HG03460 (cell line): Measurements from ENCODE around the gene NDST1.

Experiments used
- ATAC-seq: cut with Tn5 transposase; IDR thresholded peaks from one replicate; pipeline ENCODE4 v1.9.1; 2021; ENCODE audit not compliant: unreplicated experiment

Gene NDST1

GRCh38 chr5:150561571-150562275, 53.8 kb downstream of the NDST1 start:
- no peak for ATAC-seq

GRCh38 chr5:150562832-150563231, 54.9 kb downstream of the NDST1 start:
- ATAC-seq = no peak

GRCh38 chr5:150565868-150566267, 57.9 kb downstream of the NDST1 start:
- ATAC-seq = no peak

GRCh38 chr5:150567031-150567717, 59.2 kb downstream of the NDST1 start:
- ATAC-seq = no peak

DNA sequence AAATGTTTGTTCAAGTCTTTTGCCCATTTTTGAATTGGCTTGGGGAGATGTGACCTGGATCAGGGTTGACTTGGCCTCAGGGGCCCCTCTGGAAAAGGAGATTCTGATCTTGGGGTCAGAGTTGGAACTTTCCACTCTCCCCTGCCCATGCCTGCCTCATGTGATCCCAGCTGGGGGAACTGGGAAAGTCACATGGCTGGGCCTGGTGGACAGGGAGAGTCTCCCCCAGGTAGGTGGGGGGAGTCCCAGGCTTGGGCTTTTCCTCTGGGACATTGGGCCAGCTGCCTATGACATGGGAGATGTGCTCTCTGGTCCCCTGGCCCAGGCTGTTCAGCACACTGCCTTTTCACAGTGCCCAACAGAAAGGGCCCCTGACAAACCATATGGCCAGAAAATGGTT, 60.7 kb downstream of the NDST1 start:
- no peak for ATAC-seq

DNA sequence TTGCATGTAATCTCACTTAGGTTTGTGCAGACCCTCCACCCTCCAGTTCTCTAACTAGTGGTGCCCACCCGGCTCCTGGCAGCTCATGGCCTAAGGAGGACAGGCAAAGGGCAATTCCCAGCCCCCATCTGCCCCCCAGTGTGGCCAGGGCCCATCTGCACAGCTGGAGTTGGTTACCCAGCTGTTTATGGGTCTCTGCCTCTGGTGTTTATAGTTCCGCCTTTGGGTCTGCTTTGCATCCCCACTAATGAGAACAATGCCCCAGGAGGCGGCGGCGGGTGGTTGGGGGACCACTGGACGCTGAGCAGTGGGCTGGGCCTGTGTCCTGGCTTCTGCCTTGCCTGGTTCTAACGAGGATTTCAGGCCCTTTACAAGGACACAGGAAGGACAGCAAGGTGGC, 62.4 kb downstream of the NDST1 start:
- no peak for ATAC-seq

DNA sequence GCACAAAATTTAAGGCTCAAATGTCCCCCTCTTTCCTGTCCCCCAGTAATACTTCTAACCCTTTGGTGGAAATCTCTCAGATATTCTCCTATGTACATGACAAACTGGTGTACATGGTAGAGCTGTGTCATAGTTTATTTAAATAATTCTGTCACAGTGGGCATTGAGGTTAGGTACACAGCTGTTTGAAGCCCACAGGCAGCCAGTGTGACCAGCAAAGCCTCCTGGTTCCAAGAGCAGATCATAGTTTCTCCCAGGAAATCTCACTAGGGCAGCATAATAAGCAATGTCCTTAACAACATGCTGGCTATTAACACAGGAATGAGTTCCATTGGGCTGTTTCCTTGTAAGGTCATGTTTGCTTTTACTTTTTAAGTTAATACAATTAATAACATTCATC, 63.9 kb downstream of the NDST1 start:
- ATAC-seq = no peak

DNA sequence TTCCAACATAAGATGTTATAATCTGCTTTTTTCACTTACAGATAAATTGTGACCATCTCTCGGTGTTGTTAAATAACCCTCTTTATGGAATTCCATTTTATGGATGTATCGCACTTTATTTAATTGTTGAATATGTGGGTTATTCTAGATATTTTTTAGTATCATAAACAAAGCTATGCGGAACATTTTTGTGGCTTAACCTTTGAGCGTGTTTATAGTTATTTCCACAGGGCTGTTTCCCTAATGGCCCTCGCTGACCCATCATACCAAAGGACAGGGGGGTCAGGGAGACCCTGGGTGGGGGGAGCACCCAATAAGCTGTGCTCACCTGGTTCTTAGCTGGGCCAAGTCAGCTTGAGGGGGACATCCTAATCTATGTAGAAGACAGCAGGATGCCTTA, 65.3 kb downstream of the NDST1 start:
- no peak for ATAC-seq

- ATAC-seq = no peak
These were observed 66.2 kb downstream of the NDST1 start for GRCh38 chr5:150573867-150574817.

GRCh38 chr5:150574818-150575547, 67.1 kb downstream of the NDST1 start:
- no peak for ATAC-seq

DNA sequence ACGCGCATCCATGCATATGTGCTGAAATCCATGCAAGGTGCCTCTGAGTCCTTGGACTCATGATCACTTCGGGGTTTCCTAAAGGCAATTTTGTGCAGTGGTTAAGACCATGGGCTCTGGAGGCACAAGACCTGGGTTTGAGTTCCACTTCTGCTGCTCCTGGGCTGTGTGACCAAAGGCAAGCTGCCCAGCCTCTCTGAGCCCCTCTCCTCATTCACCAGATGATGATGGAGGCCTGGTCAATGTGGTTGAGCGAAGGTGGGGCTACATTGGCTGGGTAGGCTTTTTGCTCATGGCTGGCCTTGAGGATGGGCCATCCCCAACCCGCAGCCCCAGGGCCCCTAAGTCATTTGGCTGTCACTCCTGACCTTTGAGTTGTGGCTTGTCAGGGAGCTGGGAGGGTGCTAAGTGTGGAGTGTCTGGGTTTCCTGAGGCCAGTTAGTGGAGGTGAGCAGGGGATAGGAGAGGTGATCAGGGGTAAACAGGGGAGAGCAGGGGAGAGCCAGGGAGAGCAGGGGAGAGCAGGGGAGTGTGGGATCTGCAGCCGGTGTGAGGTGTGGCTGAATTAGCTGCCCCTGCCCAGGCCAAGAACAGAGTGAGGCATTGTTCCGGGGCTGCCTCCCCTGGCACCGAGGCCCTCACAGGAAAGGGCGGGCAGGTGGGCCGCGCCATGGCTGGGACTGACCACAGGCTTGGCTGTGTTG, 68.0 kb downstream of the NDST1 start:
- no peak for ATAC-seq

GRCh38 chr5:150576449-150576949, 68.6 kb downstream of the NDST1 start:
- ATAC-seq = no peak

GRCh38 chr5:150577378-150578139, 69.6 kb downstream of the NDST1 start:
- no peak for ATAC-seq

- no peak for ATAC-seq
These were observed 71.0 kb downstream of the NDST1 start for GRCh38 chr5:150578781-150579461.

DNA sequence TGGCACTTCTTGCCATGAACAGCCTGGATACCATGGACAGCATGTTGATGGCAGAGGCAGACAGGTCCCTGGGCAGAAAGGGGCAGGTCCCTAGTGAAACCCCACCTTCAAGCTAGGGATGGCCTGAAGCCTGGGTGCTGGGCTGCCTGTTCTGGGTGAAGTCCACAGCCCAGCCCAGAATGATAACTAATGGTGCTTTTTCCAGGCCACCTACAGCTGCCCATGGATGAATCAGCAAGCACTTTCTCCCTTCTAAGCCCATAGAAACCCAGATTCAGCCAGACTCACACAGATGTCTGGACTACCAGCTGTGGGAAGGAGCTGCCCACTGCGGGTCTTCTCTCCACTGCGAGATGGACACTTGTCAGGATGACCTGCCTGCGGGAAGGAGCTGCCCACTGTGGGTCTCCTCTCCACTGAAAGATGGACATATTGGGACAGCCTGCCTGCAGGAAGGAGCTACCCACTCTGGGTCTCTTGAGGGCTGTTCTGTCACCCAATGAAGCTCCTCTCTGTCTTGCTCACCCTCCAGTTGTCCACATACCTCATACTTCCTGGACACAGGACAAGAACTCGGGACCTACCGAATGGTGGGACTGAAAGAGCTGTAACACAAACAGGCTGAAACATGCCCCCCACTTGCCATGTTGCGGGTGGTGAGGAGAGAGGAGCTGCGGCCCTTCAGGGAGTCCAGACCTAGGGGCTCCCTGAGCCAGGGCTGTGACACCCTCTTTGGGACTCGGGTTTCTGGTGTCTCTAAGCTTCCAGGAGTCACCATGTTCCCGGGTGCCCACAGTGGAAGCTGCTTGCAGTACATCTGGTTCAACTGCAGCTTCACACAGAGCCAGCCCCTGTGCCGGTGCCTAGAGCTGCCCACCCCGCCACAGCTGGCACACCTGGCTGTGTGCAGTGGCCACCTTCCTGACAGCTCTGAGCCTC, 71.8 kb downstream of the NDST1 start:
- no peak for ATAC-seq

GRCh38 chr5:150580917-150581316, 73.0 kb downstream of the NDST1 start:
- ATAC-seq = no peak

DNA sequence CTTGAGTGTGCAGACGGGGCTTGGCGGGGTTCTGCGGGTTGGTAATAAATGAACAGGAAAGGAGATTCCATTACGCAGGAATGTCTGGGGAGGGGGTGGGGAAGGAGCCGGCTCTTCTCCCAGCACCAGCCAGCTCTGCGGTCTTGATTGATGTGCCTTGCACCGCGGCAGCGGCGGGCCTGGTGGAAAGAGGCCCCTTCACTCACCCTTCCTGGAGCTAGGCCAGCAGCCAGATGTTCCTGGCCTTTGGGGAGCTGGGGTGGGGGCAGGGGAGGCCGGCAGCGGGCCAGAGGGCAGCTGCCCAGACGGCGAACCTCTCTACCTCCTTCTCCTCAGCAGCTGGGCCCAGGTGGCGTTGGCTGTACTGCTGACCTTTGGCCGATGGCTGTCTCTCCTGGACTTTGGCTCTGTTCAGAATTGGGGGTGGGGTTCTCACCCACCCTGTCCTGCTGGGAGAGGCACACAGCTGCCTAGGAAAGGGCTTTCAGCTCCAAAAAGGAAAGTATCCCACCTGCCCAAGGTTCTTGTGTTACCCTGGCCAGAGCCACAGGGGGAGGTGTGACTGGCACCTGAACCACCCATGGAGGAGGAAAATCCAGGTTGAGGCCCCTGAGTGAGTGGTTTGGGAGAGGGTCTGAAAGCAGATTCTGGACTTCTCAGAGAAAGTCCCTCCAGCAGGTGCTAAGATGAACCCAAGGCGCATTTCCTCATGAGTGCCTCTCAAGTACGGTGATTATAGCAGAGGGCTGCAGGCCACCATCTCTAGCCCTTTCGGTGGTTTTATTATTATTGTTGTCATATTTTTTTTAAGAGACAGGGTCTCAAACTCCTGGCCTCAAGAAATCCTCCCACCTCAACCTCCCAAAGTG, 74.5 kb downstream of the NDST1 start:
- no peak for ATAC-seq
